ENCODE measurements around the gene MDM4. TPM values are rescaled to one million over a fixed set of nuclear protein-coding genes. Genes with fewer than 3 reads are reported as not detected.
A peak's percentile ranks its signal among the peaks of the same experiment; 100 is the strongest.

MDM4 gene
- polyA plus RNA-seq, 2 of the 4 experiments (the other 2 are of a cell fraction) = 4.6 to 48.9 TPM

DNA sequence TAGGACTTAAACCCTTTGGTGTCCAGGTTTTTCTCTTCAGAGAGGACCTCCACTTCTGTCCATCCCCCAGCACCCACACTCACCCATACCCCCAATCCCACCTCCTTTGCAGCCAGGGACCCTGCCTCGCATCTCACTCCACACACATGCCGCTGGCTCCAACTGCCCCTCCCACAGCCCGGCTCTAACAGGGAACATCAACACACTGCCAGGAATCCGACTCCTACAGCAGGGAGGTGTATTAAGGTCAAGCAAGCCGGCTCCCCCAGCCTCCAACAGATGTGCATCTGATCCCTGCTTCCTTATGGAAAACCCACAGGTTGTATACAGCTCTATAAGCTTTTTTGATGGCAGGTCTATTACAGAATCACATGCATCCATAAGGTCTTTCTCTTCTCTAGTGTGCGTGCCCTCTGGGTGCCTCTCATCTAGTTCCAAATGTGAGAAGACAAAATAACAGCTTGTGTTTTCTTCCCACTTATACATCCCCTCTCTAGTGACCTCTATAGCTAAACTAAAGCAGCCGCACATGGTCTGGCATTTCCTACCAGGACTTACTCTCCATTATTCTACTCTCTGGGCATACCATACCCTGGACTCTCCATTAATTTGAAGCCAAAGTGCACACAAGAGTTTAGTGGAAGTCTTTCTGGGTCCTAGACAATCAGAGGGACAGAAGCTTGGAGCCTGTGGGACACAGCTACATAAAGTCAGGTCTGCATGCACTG lies 37.9 kb upstream of the MDM4 start:
- no peak for TF ChIP-seq FOXS1 (CRISPR knock-in tag; IDR thresholded peaks at IDR 0.05)
- no peak for TF ChIP-seq ZNF302 (CRISPR knock-in tag; IDR thresholded peaks at IDR 0.05)
- no peak for TF ChIP-seq TP53 (CRISPR knock-in tag; IDR thresholded peaks at IDR 0.05)
- no peak for TF ChIP-seq KDM5A (IDR thresholded peaks at IDR 0.05)
- TF ChIP-seq NFE2L2 (conservative IDR thresholded peaks at IDR 0.05; ENCODE audit: low read length) = no peak
- TF ChIP-seq, protein P1, sequence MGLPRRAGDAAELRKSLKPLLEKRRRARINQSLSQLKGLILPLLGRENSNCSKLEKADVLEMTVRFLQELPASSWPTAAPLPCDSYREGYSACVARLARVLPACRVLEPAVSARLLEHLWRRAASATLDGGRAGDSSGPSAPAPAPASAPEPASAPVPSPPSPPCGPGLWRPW (IDR thresholded peaks at IDR 0.05) = no peak
- TF ChIP-seq JUNB (IDR thresholded peaks at IDR 0.05) = no peak
- no peak for TF ChIP-seq EP300 (IDR thresholded peaks at IDR 0.05)
- no peak for TF ChIP-seq ZC3H11A (IDR thresholded peaks at IDR 0.05)
- no peak for TF ChIP-seq PHF8 (IDR thresholded peaks at IDR 0.05; ENCODE audit: borderline replicate concordance, low read depth)
- TF ChIP-seq HDAC2 (IDR thresholded peaks at IDR 0.05) = no peak
- TF ChIP-seq, protein P2, sequence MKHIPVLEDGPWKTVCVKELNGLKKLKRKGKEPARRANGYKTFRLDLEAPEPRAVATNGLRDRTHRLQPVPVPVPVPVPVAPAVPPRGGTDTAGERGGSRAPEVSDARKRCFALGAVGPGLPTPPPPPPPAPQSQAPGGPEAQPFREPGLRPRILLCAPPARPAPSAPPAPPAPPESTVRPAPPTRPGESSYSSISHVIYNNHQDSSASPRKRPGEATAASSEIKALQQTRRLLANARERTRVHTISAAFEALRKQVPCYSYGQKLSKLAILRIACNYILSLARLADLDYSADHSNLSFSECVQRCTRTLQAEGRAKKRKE (CRISPR knock-in tag; IDR thresholded peaks at IDR 0.05; ENCODE audit: low read depth) = no peak
- TF ChIP-seq CBX2 (IDR thresholded peaks at IDR 0.05; ENCODE audit: borderline replicate concordance, low read depth) = no peak
- TF ChIP-seq CEBPB (IDR thresholded peaks at IDR 0.05) = no peak
- TF ChIP-seq NR3C1 (IDR thresholded peaks at IDR 0.05) = no peak
- TF ChIP-seq, protein P3, sequence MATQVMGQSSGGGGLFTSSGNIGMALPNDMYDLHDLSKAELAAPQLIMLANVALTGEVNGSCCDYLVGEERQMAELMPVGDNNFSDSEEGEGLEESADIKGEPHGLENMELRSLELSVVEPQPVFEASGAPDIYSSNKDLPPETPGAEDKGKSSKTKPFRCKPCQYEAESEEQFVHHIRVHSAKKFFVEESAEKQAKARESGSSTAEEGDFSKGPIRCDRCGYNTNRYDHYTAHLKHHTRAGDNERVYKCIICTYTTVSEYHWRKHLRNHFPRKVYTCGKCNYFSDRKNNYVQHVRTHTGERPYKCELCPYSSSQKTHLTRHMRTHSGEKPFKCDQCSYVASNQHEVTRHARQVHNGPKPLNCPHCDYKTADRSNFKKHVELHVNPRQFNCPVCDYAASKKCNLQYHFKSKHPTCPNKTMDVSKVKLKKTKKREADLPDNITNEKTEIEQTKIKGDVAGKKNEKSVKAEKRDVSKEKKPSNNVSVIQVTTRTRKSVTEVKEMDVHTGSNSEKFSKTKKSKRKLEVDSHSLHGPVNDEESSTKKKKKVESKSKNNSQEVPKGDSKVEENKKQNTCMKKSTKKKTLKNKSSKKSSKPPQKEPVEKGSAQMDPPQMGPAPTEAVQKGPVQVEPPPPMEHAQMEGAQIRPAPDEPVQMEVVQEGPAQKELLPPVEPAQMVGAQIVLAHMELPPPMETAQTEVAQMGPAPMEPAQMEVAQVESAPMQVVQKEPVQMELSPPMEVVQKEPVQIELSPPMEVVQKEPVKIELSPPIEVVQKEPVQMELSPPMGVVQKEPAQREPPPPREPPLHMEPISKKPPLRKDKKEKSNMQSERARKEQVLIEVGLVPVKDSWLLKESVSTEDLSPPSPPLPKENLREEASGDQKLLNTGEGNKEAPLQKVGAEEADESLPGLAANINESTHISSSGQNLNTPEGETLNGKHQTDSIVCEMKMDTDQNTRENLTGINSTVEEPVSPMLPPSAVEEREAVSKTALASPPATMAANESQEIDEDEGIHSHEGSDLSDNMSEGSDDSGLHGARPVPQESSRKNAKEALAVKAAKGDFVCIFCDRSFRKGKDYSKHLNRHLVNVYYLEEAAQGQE (IDR thresholded peaks at IDR 0.05) = no peak
- ATAC-seq (peak; percentile 47 to 52; a peak in 3 of 6 replicates), FAIRE-seq (no peak), DNase-seq (ENCODE audit: low read depth in 1 of 2, low spot score in 1 of 2) (no peak)
- H3K4me2 ChIP-seq = no peak overlapping the region
- H3K9me3 ChIP-seq = no peaks in the 10 kb centered on the region
- ChIA-PET POLR2A (no interaction called here), CTCF (interaction anchor here (0.6 to 5.9 kb wide), 11 partner anchors 13 to 329 kb away, joined by 3 to 43 read pairs (median 5); partner anchors contain the start of gene PIK3C2B)
- H3K4me1 ChIP-seq = peaks cover 8% of the 10 kb centered on the region; the same call in 1 of the 3 replicates
- H3K4me3 ChIP-seq = no peak overlapping the region
- H3K27ac ChIP-seq = no peak overlapping the region
- WGBS (ENCODE audit: missing lambda C conversion rate) = 91% methylated on average over 7 of the region's 7 CpGs

DNA sequence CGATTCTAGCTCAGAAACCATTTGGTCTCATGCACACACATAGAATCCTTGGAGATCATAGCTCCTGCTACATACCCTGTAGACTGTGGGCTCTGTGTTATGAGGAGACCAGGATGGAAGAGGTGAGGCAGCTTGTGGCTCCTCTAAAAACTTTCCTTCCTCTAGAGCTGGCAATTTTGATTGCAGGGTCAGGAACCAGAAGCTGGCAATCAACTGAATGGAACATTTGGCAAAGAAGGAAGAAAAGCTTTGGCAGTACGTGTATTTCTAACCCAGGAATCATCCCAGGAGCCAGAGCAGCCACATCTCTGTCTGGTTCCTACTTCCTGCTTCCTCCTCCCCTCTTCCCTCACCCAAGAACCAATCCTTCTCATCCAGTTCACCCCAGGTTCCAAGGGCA lies 37.3 kb upstream of the MDM4 start:
- ChIA-PET CTCF (interaction anchor here (0.6 to 5.9 kb wide), 11 partner anchors 13 to 328 kb away, joined by 3 to 43 read pairs (median 8); partner anchors contain the start of gene PIK3C2B), POLR2A (no interaction called here)
- Histone ChIP-seq H3K9me3 (no peaks in the 10 kb centered on the region), H3K4me3 (no peak overlapping the region), H3K4me2 (no peak overlapping the region), H3K4me1 (peaks cover 14% of the 10 kb centered on the region), H3K27ac (no peak overlapping the region)
- FAIRE-seq (no peak), ATAC-seq (no peak), DNase-seq (ENCODE audit: low read depth in 1 of 2, low spot score in 1 of 2) (no peak)
- no peak for TF ChIP-seq RNF2 (IDR thresholded peaks at IDR 0.05; ENCODE audit: borderline replicate concordance, low read depth)
- 75% methylated on average over 2 of the region's 2 CpGs for WGBS (ENCODE audit: missing lambda C conversion rate)

Measured in A549 (cell line).